Osteocyte (in vitro differentiated cells): Measurements from ENCODE around the gene CASZ1. TPM values are rescaled to one million over a fixed set of nuclear protein-coding genes. Genes with fewer than 3 reads are reported as not detected.

ENCODE experiments used
- DNase-seq: peaks from one replicate; pipeline ENCODE4 v3.0.0; 2021; ENCODE audit warnings: mixed read lengths; ENCODE audit not compliant: unreplicated experiment; ENCODE audit errors: extremely low spot score
- H3K27ac Mint-ChIP-seq: one replicate; pipeline ENCODE4 v1.8.0; 2021; ENCODE audit warnings: mild to moderate bottlenecking, mixed read lengths; ENCODE audit not compliant: unreplicated experiment
- H3K27me3 Mint-ChIP-seq: one replicate; pipeline ENCODE4 v1.8.0; 2021; ENCODE audit warnings: mixed read lengths; ENCODE audit not compliant: unreplicated experiment
- H3K36me3 Mint-ChIP-seq: one replicate; pipeline ENCODE4 v1.8.0; 2021; ENCODE audit warnings: mixed read lengths; ENCODE audit not compliant: unreplicated experiment
- H3K4me1 Mint-ChIP-seq: one replicate; pipeline ENCODE4 v1.8.0; 2021; ENCODE audit warnings: mixed read lengths; ENCODE audit not compliant: unreplicated experiment
- H3K4me3 Mint-ChIP-seq: one replicate; pipeline ENCODE4 v1.8.0; 2021; ENCODE audit warnings: mild to moderate bottlenecking, moderate library complexity, mixed read lengths; ENCODE audit not compliant: unreplicated experiment
- H3K9me3 Mint-ChIP-seq: one replicate; pipeline ENCODE4 v1.8.0; 2021; ENCODE audit warnings: mixed read lengths; ENCODE audit not compliant: unreplicated experiment
- total RNA-seq: library from RNA; stranded (reverse); gene quantifications from 2 replicates; pipeline ENCODE4 v1.2.1, GENCODE V29; 2021
- TF ChIP-seq, protein P1 (sequence below): fragments of 200-600 bp; sonication (generic); IDR thresholded peaks from 2 replicates; pipeline ENCODE4 v1.5.0; 2021; ENCODE audit warnings: antibody characterized with exemption, mild to moderate bottlenecking, moderate library complexity

The CASZ1 gene
- total RNA-seq, 1 donor from 2014 or later: 1.2 TPM

DNA sequence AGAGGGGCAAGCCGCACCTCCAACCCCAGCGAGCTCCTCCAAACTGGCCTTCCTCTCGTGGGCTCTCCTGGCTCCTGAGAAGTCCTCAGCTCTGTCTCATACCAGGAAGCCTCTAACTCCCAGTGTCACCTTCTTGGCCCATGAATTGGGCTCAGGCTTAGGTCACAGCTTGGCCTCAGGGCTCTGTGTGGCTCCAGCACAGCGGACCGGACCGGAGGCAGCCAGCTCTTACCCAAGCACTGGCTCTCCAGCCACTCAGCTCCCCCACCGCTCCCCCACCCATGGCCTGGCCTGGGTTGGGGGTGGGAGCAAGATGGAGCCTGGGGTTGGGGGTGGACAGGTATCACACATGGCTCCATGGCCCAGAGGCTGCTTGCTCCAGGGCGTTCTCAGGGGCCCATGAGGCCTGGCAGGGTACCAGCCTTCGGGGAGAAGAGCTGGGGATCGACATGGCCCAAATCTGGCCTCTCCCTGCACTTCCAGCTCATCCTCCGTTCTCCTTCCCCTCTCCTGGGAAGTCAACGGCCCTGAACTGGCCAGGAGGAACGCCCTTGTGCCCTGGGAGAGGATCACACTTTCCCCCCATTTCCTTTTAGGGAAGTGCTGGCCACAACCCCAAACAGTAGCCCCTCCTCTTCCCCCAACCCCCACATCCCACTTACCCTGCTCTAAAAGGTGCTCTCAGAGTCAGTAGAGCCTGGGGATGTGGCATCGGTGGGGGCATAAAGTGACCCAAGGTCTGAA is 97.5 kb downstream of the CASZ1 start:
- Mint-ChIP-seq H3K27ac (no peak overlapping the region), H3K36me3 (no peaks in the 10 kb centered on the region), H3K27me3 (peaks cover 20% of the 10 kb centered on the region), H3K4me3 (no peak overlapping the region), H3K9me3 (no peaks in the 10 kb centered on the region), H3K4me1 (peaks cover 12% of the 10 kb centered on the region)
- no peak for DNase-seq
- TF ChIP-seq, protein P1, sequence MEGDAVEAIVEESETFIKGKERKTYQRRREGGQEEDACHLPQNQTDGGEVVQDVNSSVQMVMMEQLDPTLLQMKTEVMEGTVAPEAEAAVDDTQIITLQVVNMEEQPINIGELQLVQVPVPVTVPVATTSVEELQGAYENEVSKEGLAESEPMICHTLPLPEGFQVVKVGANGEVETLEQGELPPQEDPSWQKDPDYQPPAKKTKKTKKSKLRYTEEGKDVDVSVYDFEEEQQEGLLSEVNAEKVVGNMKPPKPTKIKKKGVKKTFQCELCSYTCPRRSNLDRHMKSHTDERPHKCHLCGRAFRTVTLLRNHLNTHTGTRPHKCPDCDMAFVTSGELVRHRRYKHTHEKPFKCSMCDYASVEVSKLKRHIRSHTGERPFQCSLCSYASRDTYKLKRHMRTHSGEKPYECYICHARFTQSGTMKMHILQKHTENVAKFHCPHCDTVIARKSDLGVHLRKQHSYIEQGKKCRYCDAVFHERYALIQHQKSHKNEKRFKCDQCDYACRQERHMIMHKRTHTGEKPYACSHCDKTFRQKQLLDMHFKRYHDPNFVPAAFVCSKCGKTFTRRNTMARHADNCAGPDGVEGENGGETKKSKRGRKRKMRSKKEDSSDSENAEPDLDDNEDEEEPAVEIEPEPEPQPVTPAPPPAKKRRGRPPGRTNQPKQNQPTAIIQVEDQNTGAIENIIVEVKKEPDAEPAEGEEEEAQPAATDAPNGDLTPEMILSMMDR: no peak

DNA sequence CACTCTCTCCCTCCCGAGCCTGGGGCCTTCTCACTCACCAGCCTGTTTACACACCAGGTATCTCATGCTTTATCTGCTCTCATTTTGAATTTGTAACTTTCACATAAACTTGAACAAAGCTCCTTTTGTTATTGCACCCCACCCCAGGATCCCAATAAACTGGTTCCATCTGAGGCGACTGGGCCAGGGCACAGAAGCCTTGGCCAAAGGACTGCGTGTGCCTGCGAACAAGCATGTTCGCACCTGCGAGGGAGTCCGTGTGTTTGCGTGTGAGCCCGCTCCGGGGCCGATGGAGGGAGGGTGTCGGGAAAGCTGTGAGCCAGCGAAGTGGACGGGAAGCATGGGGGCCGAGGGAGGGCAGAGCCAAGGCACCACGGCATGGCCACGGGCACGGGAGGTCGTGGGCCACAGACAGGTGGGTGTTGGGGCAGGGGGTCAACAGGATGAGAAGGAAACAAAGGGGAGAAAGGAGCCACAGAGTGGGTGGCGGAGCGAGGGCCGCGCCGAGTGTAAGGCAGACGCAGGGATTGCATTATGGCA is 98.8 kb downstream of the CASZ1 start:
- H3K27ac Mint-ChIP-seq: no peak overlapping the region
- no peak for DNase-seq
- TF ChIP-seq, protein P1: no peak
- H3K9me3 Mint-ChIP-seq: no peaks in the 10 kb centered on the region
- peaks cover 18% of the 10 kb centered on the region for H3K27me3 Mint-ChIP-seq
- H3K4me1 Mint-ChIP-seq: peaks cover 14% of the 10 kb centered on the region
- no peaks in the 10 kb centered on the region for H3K36me3 Mint-ChIP-seq
- no peak overlapping the region for H3K4me3 Mint-ChIP-seq

DNA sequence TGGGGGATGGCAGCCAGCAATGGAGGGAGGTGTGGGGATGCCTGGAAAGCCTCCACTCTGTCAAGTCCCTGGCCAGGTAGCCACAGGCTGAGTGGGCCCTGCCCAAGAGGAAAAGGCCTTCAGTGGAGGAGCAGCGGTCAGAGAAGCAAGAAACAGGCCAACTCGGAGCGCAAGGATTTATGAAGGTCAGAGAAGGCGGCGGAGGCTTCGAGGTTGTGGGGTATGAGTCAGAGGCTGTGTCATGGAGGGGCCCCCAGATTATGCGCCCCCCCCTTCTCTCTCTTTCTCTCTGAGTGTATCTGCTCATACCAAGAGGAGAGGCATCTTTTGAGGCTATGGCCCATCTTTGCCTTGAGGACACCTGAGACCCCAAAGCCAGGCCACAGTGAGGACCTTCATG is 99.5 kb downstream of the CASZ1 start:
- Mint-ChIP-seq H3K9me3 (no peaks in the 10 kb centered on the region), H3K27ac (no peak overlapping the region), H3K36me3 (no peaks in the 10 kb centered on the region), H3K4me1 (peaks cover 14% of the 10 kb centered on the region), H3K27me3 (peaks cover 18% of the 10 kb centered on the region), H3K4me3 (no peak overlapping the region)
- DNase-seq: no peak
- TF ChIP-seq, protein P1: no peak

DNA sequence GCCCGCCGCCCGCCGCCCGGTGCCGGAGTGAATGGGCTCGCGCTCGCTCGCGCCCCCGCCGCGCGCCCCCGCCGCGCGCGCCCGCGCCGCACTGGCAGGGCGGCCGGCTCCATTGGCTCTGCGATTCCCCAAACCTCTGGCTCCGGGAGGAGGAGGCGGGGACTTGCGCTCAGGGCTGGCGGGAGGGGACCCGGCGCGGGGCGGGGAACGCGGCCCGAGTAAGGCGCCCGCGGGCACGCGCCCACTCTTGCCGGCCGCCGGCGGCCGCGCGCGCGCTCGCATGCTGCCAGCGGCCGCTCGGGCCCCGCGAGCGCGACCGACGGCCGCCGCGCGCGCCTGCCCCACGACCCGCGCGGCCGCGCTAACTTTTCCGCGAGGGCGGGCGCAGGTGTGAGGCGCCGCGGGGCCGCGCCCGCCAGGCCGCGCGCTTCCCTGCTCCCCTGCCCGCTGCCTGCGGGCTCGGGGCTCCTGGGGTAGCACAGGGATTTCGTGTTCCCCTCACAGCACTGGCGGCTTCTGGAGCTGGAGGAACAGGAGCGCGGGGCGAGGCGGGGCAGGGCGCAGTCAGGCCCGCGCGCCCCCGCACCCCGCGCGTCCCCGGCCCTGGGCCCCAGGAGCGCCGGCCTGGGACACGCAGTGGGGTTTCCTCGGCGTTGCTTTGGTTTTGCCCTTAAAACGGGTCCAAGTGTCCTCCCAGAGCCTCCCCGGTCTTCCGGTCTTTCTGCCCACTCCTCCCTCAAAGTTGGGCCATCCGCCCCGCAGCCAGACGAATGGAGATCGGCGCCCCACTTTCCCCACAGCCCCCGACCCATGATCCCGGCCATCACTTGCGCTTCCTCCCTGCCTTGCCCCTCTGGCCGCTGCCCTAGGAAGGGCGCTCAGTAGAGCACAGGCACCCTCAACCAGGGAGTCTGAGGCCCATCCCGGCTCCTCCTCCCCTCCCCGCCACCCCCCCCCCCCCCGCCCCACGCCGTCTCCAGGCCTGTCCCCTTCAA is 101.5 kb downstream of the CASZ1 start:
- DNase-seq: peak; percentile 89
- peaks cover 9% of the 10 kb centered on the region for H3K4me1 Mint-ChIP-seq
- peaks cover 14% of the 10 kb centered on the region for H3K27me3 Mint-ChIP-seq
- no peak overlapping the region for H3K27ac Mint-ChIP-seq
- TF ChIP-seq, protein P1: no peak
- H3K9me3 Mint-ChIP-seq: no peaks in the 10 kb centered on the region
- H3K4me3 Mint-ChIP-seq: peak overlapping the region; percentile 72
- H3K36me3 Mint-ChIP-seq: no peaks in the 10 kb centered on the region
